ENCODE results near the gene MOCS2.

DNA sequence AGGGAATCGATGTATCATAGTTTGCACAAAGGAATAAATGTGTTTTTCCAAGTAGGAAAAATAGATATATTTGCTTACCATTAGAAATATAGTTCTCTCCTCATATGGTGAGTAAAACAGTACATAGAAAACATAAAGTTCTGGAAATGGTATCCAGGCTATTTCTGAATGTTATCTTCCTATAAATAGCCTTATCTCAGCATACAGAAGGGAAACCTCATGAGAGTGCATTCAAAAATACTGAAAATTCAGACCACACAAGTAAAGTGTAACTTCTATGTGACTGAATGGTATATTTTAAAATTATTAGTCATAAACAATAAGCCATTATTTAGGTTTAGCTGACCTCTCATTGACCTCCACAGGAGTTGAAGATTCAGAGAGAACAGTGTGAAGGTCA is 43.5 kb downstream of the MOCS2 start:
- TF ChIP-seq, protein P1, sequence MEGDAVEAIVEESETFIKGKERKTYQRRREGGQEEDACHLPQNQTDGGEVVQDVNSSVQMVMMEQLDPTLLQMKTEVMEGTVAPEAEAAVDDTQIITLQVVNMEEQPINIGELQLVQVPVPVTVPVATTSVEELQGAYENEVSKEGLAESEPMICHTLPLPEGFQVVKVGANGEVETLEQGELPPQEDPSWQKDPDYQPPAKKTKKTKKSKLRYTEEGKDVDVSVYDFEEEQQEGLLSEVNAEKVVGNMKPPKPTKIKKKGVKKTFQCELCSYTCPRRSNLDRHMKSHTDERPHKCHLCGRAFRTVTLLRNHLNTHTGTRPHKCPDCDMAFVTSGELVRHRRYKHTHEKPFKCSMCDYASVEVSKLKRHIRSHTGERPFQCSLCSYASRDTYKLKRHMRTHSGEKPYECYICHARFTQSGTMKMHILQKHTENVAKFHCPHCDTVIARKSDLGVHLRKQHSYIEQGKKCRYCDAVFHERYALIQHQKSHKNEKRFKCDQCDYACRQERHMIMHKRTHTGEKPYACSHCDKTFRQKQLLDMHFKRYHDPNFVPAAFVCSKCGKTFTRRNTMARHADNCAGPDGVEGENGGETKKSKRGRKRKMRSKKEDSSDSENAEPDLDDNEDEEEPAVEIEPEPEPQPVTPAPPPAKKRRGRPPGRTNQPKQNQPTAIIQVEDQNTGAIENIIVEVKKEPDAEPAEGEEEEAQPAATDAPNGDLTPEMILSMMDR (IDR thresholded peaks at IDR 0.05) = no peak
- TF ChIP-seq POLR2AphosphoS5 (IDR thresholded peaks at IDR 0.05) = no peak
- TF ChIP-seq POLR2A (IDR thresholded peaks at IDR 0.05; ENCODE audit: low read depth) = no peak
